ENCODE data around the gene UNC5C.

UNC5C gene

DNA sequence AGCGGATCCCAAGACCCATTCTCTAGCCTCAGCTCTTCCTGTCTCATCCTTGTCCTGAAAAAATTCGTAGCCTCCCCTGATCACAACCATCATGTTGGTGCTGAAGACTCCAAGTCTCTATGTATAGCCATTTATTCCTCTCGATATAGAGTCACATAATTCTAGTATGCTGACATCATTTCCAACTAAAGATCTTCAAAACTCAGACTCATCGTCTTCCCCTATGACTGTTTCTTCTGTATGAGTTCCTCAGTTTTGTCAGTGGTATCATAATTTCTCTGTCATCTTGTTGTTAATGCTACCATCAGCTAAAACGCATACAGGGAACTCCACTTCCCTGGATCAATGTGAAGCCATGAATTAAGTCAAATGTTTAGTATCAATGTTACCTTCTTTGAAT lies 41.2 kb downstream of the UNC5C start:
- H3K4me1 ChIP-seq (ENCODE audit: control insufficient read depth in 2 of 2, insufficient read depth in 2 of 2, low read length in 2 of 2): peaks cover 0 to 2% of the 10 kb centered on the region in 2 donors
- no peaks in the 10 kb centered on the region for H3K27me3 ChIP-seq (ENCODE audit: control insufficient read depth in 2 of 2, insufficient read depth in 2 of 2, low read length in 2 of 2)
- H3K4me3 ChIP-seq (ENCODE audit: low read length in 2 of 2): no peak overlapping the region
- no peak overlapping the region for H3K27ac ChIP-seq (ENCODE audit: low read depth in 2 of 2, low read length in 2 of 2)
- H3K9ac ChIP-seq (ENCODE audit: low read depth in 1 of 2, low read length in 2 of 2): no peak overlapping the region
- no peaks in the 10 kb centered on the region for H3K9me3 ChIP-seq (ENCODE audit: control insufficient read depth in 2 of 2, low read length in 2 of 2)
- no peaks in the 10 kb centered on the region for H3K36me3 ChIP-seq (ENCODE audit: control insufficient read depth in 2 of 2, insufficient read depth in 2 of 2, low read length in 2 of 2)

DNA sequence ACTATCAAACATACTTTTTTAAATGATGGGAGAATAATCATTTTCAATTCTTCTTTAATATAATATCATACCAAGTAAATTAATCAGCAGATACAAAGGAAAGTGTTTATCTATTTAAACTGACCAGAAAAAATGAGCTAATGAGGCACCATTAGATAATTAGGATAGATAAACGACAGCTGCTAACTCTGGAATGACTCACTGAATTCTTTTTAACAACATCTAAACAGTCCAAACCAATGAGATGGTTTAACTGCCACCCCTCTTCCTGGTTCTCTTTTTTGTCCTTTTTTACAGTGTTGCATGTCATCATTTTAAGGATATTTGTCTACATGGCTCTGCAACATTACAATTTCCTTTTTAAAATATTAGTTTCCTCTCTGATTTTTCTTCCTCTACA lies 41.6 kb downstream of the UNC5C start:
- no peak overlapping the region for H3K27ac ChIP-seq (ENCODE audit: low read depth in 2 of 2, low read length in 2 of 2)
- H3K4me3 ChIP-seq (ENCODE audit: low read length in 2 of 2): no peak overlapping the region
- peaks cover 0 to 2% of the 10 kb centered on the region in 2 donors for H3K4me1 ChIP-seq (ENCODE audit: control insufficient read depth in 2 of 2, insufficient read depth in 2 of 2, low read length in 2 of 2)
- no peak overlapping the region for H3K9ac ChIP-seq (ENCODE audit: low read depth in 1 of 2, low read length in 2 of 2)
- H3K27me3 ChIP-seq (ENCODE audit: control insufficient read depth in 2 of 2, insufficient read depth in 2 of 2, low read length in 2 of 2): no peaks in the 10 kb centered on the region
- no peaks in the 10 kb centered on the region for H3K36me3 ChIP-seq (ENCODE audit: control insufficient read depth in 2 of 2, insufficient read depth in 2 of 2, low read length in 2 of 2)
- no peaks in the 10 kb centered on the region for H3K9me3 ChIP-seq (ENCODE audit: control insufficient read depth in 2 of 2, low read length in 2 of 2)

DNA sequence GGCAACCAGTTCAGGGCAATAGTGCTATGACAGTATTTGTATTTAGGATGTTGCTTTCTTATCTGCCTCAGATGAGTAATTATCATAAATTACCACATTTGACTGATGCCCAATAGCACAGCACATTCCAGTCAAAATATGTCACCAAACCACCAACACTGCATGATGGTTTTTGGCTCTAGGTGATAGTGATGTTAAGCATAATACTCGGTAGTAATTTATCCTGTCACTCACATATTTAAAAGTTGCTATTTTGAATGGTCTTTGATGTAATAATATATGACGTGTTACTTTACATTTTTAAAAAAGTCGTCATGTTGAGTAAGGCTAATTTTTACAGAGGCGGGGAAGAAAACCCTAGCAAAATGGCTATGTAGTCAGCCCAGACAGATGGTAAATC lies 42.5 kb downstream of the UNC5C start:
- Histone ChIP-seq H3K36me3 (ENCODE audit: control insufficient read depth in 2 of 2, insufficient read depth in 2 of 2, low read length in 2 of 2) (no peaks in the 10 kb centered on the region), H3K4me3 (ENCODE audit: low read length in 2 of 2) (no peak overlapping the region), H3K27ac (ENCODE audit: low read depth in 2 of 2, low read length in 2 of 2) (no peak overlapping the region), H3K4me1 (ENCODE audit: control insufficient read depth in 2 of 2, insufficient read depth in 2 of 2, low read length in 2 of 2) (peaks cover 0 to 2% of the 10 kb centered on the region in 2 donors), H3K9ac (ENCODE audit: low read depth in 1 of 2, low read length in 2 of 2) (no peak overlapping the region), H3K9me3 (ENCODE audit: control insufficient read depth in 2 of 2, low read length in 2 of 2) (no peaks in the 10 kb centered on the region), H3K27me3 (ENCODE audit: control insufficient read depth in 2 of 2, insufficient read depth in 2 of 2, low read length in 2 of 2) (no peaks in the 10 kb centered on the region)

DNA sequence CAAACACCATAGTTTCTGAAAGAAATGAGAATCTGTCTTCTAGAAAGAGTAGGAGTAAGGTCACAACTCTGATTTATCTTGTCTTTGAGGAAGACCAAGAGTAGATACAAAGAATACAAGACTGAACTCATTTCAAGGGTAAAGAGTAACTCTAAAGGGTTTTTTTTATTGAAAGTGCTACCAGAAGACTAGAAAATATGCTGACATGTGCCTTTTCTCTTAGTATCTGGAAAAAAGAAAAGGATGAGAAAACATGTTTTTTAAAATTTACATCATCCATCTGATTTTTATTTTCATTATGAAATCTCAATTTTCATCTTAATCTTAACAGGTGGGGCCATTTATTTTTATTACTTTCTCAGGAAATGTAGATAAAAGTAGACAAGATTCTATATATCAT lies 43.0 kb downstream of the UNC5C start:
- H3K4me3 ChIP-seq (ENCODE audit: low read length in 2 of 2): no peak overlapping the region
- H3K9me3 ChIP-seq (ENCODE audit: control insufficient read depth in 2 of 2, low read length in 2 of 2): no peaks in the 10 kb centered on the region
- H3K27me3 ChIP-seq (ENCODE audit: control insufficient read depth in 2 of 2, insufficient read depth in 2 of 2, low read length in 2 of 2): no peaks in the 10 kb centered on the region
- no peak overlapping the region for H3K27ac ChIP-seq (ENCODE audit: low read depth in 2 of 2, low read length in 2 of 2)
- H3K9ac ChIP-seq (ENCODE audit: low read depth in 1 of 2, low read length in 2 of 2): no peak overlapping the region
- no peaks in the 10 kb centered on the region for H3K36me3 ChIP-seq (ENCODE audit: control insufficient read depth in 2 of 2, insufficient read depth in 2 of 2, low read length in 2 of 2)
- H3K4me1 ChIP-seq (ENCODE audit: control insufficient read depth in 2 of 2, insufficient read depth in 2 of 2, low read length in 2 of 2): peaks cover 0 to 2% of the 10 kb centered on the region in 2 donors

DNA sequence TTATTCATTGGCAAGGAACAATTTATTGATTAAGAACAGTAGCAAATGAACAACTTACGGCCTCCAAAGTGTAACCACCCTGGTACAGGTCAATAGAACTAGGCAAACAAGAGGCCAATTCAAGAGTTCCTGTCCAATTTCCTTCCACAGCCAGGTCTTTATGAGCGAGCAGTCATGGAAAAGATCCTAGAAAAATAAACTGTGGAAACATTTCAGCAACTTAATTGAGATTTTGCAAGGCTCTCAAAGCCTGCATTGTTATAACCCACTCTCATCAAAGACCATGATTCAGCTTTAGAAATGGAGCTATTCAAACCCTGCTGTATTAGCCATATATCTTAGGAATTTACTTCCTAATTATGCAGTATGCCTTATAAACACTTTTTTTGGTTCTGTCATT lies 43.6 kb downstream of the UNC5C start:
- no peak overlapping the region for H3K27ac ChIP-seq (ENCODE audit: low read depth in 2 of 2, low read length in 2 of 2)
- H3K9me3 ChIP-seq (ENCODE audit: control insufficient read depth in 2 of 2, low read length in 2 of 2): no peaks in the 10 kb centered on the region
- H3K27me3 ChIP-seq (ENCODE audit: control insufficient read depth in 2 of 2, insufficient read depth in 2 of 2, low read length in 2 of 2): no peaks in the 10 kb centered on the region
- H3K9ac ChIP-seq (ENCODE audit: low read depth in 1 of 2, low read length in 2 of 2): no peak overlapping the region
- H3K4me3 ChIP-seq (ENCODE audit: low read length in 2 of 2): no peak overlapping the region
- H3K4me1 ChIP-seq (ENCODE audit: control insufficient read depth in 2 of 2, insufficient read depth in 2 of 2, low read length in 2 of 2): no peaks in the 10 kb centered on the region
- no peaks in the 10 kb centered on the region for H3K36me3 ChIP-seq (ENCODE audit: control insufficient read depth in 2 of 2, insufficient read depth in 2 of 2, low read length in 2 of 2)

DNA sequence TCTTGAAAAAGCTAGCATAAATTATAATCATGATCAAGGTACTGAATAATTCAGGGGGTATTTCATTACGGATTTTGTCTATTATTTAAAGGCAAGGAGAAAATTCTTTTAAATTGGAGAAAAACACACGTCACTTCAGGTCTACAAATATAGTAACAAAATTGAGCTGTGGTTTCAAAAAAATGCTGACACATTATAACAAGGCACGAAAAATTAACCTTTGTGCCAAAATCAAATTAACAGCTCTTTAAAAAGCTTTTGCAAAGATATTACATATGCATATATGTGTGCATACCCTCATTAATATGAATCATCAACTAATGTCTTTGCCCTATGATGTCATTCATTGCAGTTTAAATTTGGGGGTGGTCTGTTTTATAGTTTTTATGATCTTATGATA lies 44.3 kb downstream of the UNC5C start:
- no peaks in the 10 kb centered on the region for H3K4me1 ChIP-seq (ENCODE audit: control insufficient read depth in 2 of 2, insufficient read depth in 2 of 2, low read length in 2 of 2)
- H3K36me3 ChIP-seq (ENCODE audit: control insufficient read depth in 2 of 2, insufficient read depth in 2 of 2, low read length in 2 of 2): no peaks in the 10 kb centered on the region
- no peak overlapping the region for H3K4me3 ChIP-seq (ENCODE audit: low read length in 2 of 2)
- H3K9ac ChIP-seq (ENCODE audit: low read depth in 1 of 2, low read length in 2 of 2): no peak overlapping the region
- no peaks in the 10 kb centered on the region for H3K27me3 ChIP-seq (ENCODE audit: control insufficient read depth in 2 of 2, insufficient read depth in 2 of 2, low read length in 2 of 2)
- no peaks in the 10 kb centered on the region for H3K9me3 ChIP-seq (ENCODE audit: control insufficient read depth in 2 of 2, low read length in 2 of 2)
- H3K27ac ChIP-seq (ENCODE audit: low read depth in 2 of 2, low read length in 2 of 2): no peak overlapping the region

DNA sequence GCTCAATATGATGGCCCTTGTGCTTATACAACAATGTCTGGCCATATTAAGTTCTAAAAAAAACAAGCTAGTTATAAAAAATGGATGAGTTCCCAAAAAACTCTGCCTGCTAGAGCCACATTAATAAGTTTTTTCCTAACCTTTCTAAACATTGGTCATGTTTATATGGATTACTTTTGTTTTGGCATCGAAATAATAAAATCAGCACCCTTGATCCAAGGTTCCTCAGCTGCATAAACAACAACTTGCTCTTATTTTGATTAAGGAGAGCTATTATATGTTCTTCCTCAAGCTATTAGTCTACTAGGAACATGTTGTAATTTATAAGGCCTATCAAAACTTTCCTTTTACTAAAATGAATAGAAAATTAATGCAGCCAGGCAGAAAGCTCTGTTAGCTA lies 48.4 kb downstream of the UNC5C start:
- no peaks in the 10 kb centered on the region for H3K4me1 ChIP-seq (ENCODE audit: control insufficient read depth in 2 of 2, insufficient read depth in 2 of 2, low read length in 2 of 2)
- no peaks in the 10 kb centered on the region for H3K36me3 ChIP-seq (ENCODE audit: control insufficient read depth in 2 of 2, insufficient read depth in 2 of 2, low read length in 2 of 2)
- no peak overlapping the region for H3K27ac ChIP-seq (ENCODE audit: low read depth in 2 of 2, low read length in 2 of 2)
- H3K27me3 ChIP-seq (ENCODE audit: control insufficient read depth in 2 of 2, insufficient read depth in 2 of 2, low read length in 2 of 2): no peaks in the 10 kb centered on the region
- no peak overlapping the region for H3K9ac ChIP-seq (ENCODE audit: low read depth in 1 of 2, low read length in 2 of 2)
- H3K9me3 ChIP-seq (ENCODE audit: control insufficient read depth in 2 of 2, low read length in 2 of 2): no peaks in the 10 kb centered on the region
- no peak overlapping the region for H3K4me3 ChIP-seq (ENCODE audit: low read length in 2 of 2)

DNA sequence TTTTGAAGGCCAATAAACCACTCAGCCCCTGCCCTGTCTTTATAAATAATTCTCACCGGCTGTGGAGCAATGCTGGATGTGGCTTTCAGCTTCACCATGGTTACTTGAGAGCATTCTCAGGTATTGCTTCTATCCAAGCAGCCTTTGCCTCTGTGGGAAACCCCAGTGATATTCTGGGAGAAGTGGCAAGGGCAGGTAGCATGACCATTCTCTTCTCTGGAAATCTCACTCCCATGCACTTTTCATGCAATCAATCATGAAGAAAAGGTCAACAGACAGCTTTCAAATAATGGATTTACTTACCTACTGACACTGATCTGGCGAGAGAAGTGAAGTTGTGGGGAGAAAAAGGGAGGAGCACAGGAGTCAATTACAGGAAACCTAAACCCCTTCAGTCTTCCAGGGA lies 49.5 kb downstream of the UNC5C start:
- Histone ChIP-seq H3K4me1 (ENCODE audit: control insufficient read depth in 2 of 2, insufficient read depth in 2 of 2, low read length in 2 of 2) (no peaks in the 10 kb centered on the region), H3K36me3 (ENCODE audit: control insufficient read depth in 2 of 2, insufficient read depth in 2 of 2, low read length in 2 of 2) (no peaks in the 10 kb centered on the region), H3K9me3 (ENCODE audit: control insufficient read depth in 2 of 2, low read length in 2 of 2) (no peaks in the 10 kb centered on the region), H3K27me3 (ENCODE audit: control insufficient read depth in 2 of 2, insufficient read depth in 2 of 2, low read length in 2 of 2) (no peaks in the 10 kb centered on the region), H3K27ac (ENCODE audit: low read depth in 2 of 2, low read length in 2 of 2) (no peak overlapping the region), H3K4me3 (ENCODE audit: low read length in 2 of 2) (no peak overlapping the region), H3K9ac (ENCODE audit: low read depth in 1 of 2, low read length in 2 of 2) (no peak overlapping the region)

DNA sequence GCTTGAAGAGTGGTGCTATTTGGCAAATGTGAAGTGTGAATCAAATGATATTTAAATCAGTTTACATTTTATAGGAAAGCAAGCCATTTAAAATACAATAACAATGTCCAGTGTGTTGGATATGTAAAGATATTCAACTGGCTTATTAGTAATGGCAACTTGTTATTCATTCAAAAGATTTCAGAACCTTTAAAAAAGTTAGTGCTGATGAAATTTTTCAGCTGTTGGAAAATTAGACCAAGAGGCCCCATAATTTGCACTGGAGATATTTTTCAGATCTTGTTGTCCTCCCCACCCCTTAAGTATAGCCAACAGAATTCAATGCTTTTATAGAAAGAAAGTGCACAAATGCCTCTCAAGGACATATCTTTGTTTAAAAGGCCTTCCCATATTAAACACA lies 54.6 kb downstream of the UNC5C start:
- Histone ChIP-seq H3K9ac (ENCODE audit: low read depth in 1 of 2, low read length in 2 of 2) (no peak overlapping the region), H3K36me3 (ENCODE audit: control insufficient read depth in 2 of 2, insufficient read depth in 2 of 2, low read length in 2 of 2) (no peaks in the 10 kb centered on the region), H3K27ac (ENCODE audit: low read depth in 2 of 2, low read length in 2 of 2) (no peak overlapping the region), H3K27me3 (ENCODE audit: control insufficient read depth in 2 of 2, insufficient read depth in 2 of 2, low read length in 2 of 2) (no peaks in the 10 kb centered on the region), H3K4me3 (ENCODE audit: low read length in 2 of 2) (no peak overlapping the region), H3K9me3 (ENCODE audit: control insufficient read depth in 2 of 2, low read length in 2 of 2) (no peaks in the 10 kb centered on the region), H3K4me1 (ENCODE audit: control insufficient read depth in 2 of 2, insufficient read depth in 2 of 2, low read length in 2 of 2) (no peaks in the 10 kb centered on the region)

DNA sequence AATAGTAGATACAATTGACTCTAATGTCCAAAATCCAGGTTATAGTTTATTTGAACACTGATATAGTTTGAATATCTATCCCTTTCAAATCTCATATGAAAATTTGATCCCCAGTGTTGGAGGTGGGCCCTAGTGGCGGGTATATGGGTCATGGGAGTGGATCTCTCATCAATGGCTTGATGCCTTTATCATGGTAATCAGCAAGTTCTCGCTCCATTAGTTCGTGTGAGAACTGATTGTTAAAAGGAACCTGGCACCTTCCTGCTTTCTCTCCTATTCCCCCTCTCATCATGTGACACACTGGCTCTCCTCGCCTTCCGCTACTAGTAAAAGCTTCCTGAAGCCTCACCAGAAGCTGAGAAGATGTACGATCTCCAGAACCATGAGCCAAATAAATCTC lies 70.1 kb downstream of the UNC5C start:
- no peak overlapping the region for H3K4me3 ChIP-seq (ENCODE audit: low read length in 2 of 2)
- H3K4me1 ChIP-seq (ENCODE audit: control insufficient read depth in 2 of 2, insufficient read depth in 2 of 2, low read length in 2 of 2): no peaks in the 10 kb centered on the region
- no peak overlapping the region for H3K27ac ChIP-seq (ENCODE audit: low read depth in 2 of 2, low read length in 2 of 2)
- no peaks in the 10 kb centered on the region for H3K9me3 ChIP-seq (ENCODE audit: control insufficient read depth in 2 of 2, low read length in 2 of 2)
- no peaks in the 10 kb centered on the region for H3K27me3 ChIP-seq (ENCODE audit: control insufficient read depth in 2 of 2, insufficient read depth in 2 of 2, low read length in 2 of 2)
- H3K36me3 ChIP-seq (ENCODE audit: control insufficient read depth in 2 of 2, insufficient read depth in 2 of 2, low read length in 2 of 2): no peaks in the 10 kb centered on the region
- H3K9ac ChIP-seq (ENCODE audit: low read depth in 1 of 2, low read length in 2 of 2): no peak overlapping the region

DNA sequence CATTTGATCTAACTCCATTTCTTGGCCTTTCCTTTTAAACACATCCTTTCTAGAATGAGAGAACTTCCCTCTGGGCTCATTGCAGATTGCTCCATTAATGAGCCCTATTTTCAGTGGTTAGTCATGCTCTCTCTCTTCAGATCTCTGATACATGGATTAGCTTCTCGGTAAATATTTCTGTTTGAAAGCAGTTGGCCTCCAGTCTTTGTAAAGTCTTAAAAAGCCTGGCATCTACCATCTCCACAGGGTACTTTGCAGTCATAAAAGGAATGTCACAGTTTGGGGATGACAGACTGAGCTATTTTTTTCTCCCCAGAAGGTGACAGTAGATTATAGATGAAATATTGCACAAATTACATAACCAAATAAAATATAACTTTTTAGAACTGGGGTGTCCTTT lies 72.7 kb downstream of the UNC5C start:
- Histone ChIP-seq H3K4me1 (ENCODE audit: control insufficient read depth in 2 of 2, insufficient read depth in 2 of 2, low read length in 2 of 2) (no peaks in the 10 kb centered on the region), H3K9me3 (ENCODE audit: control insufficient read depth in 2 of 2, low read length in 2 of 2) (no peaks in the 10 kb centered on the region), H3K4me3 (ENCODE audit: low read length in 2 of 2) (no peak overlapping the region), H3K27me3 (ENCODE audit: control insufficient read depth in 2 of 2, insufficient read depth in 2 of 2, low read length in 2 of 2) (no peaks in the 10 kb centered on the region), H3K36me3 (ENCODE audit: control insufficient read depth in 2 of 2, insufficient read depth in 2 of 2, low read length in 2 of 2) (no peaks in the 10 kb centered on the region), H3K9ac (ENCODE audit: low read depth in 1 of 2, low read length in 2 of 2) (no peak overlapping the region), H3K27ac (ENCODE audit: low read depth in 2 of 2, low read length in 2 of 2) (no peak overlapping the region)

Measured in mucosa of rectum (tissue), 2 donors.